ELF-1 (cell line): ENCODE data around the gene ADPRS.

Source experiments
- DNase-seq: peaks from one replicate; pipeline ENCODE4 v3.0.0-alpha.2; 2016; ENCODE audit warnings: low read depth, low spot score

The ADPRS gene

DNA sequence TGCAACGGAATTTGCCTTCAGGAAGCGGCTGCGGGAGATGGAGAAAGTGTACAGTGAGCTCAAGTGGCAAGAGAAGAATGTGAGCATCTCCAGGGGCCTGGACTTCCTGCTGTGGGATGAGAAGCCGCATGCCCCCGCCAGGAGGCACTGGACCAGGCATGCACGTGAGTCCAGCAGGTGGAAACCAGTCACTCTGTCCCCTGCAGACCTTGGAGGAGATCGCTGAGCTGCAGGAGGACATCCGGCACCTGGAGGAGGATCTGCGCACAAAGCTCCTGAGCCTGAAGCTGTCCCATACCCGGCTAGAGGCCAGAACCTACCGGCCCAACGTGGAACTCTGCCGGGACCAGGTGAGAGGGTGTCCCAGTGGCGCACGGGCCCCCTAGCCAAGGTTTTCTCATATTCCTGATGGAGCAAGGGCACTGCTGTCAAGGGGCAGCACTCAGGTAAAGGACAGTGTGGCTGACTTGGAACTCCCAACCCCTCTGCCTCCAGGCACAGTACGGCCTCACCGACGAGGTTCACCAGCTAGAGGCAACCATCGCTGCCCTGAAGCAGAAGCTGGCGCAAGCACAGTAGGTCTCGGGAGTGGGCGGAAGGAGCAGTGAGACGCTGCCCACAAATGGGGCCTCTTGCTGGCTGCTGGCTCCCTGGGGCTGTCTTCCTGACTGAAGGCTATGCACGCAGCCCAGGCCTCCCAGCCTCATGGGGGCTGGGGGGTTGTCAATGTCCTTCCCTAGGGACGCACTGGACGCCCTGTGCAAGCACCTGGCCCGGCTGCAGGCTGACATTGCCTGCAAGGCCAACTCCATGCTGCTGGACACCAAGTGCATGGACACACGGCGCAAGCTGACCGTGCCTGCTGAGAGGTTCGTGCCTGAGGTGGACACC, 1.2 kb upstream of the ADPRS start:
- DNase-seq = peak; percentile 81

GRCh38 chr1:36088265-36088576, 471 bp upstream of the ADPRS start:
- DNase-seq = no peak

GRCh38 chr1:36089393-36090121, 865 bp downstream of the ADPRS start:
- DNase-seq = peak; percentile 65

GRCh38 chr1:36091141-36091540, 2.4 kb downstream of the ADPRS start:
- DNase-seq = no peak

DNA sequence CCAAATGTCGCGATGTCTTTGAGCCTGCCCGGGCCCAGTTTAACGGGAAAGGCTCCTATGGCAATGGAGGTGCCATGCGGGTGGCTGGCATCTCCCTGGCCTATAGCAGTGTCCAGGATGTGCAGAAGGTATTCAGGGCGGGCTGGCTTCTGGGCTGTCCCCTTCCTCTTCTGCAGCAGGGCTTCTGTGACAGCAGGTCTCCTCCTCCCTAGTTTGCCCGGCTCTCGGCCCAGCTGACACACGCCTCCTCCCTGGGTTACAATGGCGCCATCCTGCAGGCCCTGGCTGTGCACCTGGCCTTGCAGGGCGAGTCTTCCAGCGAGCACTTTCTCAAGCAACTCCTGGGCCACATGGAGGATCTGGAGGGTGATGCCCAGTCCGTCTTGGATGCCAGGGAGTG, 3.0 kb downstream of the ADPRS start:
- no peak for DNase-seq

- DNase-seq = no peak
Measured at GRCh38 chr1:36092166-36092797, 3.6 kb downstream of the ADPRS start.

DNA sequence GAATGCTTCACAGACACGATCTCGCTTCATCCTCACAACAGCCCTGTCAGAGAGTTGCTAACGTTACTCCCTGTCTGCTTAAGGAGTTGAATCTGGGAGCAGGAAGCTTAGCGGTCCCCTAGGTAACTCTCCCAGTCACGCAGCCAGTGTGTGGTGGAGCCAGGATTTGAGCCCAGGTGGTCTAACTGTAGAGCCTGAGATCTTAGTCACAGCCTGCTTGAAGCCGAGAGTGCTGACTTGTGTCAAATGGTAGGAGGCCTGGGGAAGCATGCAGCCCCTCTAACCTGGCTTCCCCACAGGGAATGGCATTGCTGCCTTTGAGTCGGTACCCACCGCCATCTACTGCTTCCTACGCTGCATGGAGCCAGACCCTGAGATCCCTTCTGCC, 4.1 kb downstream of the ADPRS start:
- no peak for DNase-seq

- DNase-seq = no peak
Measured at GRCh38 chr1:36093226-36093625, 4.5 kb downstream of the ADPRS start.

- no peak for DNase-seq
Measured at GRCh38 chr1:36093929-36094328, 5.2 kb downstream of the ADPRS start.

- no peak for DNase-seq
Measured at GRCh38 chr1:36094621-36095061, 5.9 kb downstream of the ADPRS start.

- DNase-seq = no peak
Measured at GRCh38 chr1:36095760-36096405, 7.2 kb downstream of the ADPRS start.

- DNase-seq = peak; percentile 67
Measured at GRCh38 chr1:36096500-36097432, 8.1 kb downstream of the ADPRS start.

GRCh38 chr1:36097693-36098585, 9.2 kb downstream of the ADPRS start:
- no peak for DNase-seq

GRCh38 chr1:36098650-36099365, 10.1 kb downstream of the ADPRS start:
- DNase-seq = no peak

DNA sequence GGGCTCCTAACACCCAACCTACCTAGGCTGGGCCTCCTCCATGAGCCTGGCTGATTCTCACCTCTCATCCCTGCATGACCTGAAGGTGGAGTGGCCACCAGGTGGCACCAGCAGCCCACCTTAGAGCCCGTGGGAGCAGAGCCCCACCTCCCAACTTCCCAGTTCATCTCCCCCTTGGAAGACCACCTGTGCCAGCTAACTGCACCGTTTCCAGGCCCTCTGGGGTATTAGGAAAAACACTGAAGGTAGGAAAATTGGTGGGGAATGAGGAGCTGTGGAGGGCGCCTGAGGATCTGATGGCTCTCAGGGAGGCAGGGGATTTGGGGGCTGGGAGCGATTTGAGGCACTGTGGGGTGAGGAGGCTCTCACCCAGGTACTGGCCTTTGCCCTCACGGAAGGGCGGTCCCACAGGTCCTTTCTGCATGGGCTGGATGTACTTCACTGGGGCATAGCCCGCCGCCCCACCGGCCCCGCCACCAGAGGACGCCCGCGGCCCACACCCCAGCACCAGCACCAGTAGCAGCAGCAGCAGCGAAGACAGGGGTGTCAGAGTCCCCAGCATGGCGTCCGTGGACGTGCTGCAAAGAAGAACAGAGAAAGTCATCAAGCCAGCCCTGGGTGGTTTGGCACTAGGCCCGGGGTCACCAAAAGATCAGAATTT, 11.1 kb downstream of the ADPRS start:
- DNase-seq = peak; percentile 92

- no peak for DNase-seq
Measured at GRCh38 chr1:36100376-36100775, 11.7 kb downstream of the ADPRS start.

DNA sequence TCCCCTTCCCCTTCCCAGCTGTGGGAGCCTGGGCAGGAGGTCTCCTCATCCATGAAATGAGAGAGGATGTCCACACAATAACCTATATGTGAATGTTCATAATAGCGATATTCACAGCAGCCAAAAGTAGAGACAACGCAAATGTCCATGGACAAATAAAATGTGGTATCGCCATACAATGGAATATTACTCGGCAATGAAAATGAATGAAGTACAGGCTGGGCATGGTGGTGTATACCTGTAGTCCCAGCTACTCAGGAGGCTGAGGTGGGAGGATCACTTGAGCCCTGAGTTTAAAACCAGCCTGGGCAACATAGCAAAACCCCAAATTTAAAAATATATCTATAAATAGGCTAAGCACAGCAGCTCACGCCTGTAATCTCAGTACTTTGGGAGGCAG, 12.9 kb downstream of the ADPRS start:
- no peak for DNase-seq

DNA sequence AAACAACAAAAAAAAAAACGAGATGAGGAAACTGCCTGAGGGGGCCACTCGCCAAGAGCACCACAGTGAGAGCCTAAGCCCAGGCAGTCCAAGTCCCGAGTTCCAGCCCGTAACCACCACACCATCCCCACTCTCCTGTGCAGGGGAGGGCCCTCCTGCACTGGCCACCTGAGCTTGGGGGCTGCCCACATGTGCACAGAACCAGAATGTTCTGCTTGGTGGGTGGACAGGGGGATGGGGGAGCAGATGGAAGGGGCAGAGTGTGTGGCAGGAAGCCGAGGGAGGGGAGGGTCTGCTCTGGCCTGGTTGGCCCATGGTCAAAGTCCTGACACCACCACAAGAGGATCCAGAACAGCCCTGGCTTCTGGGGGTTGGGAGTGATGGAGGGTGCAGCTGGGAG, 17.6 kb downstream of the ADPRS start:
- no peak for DNase-seq

DNA sequence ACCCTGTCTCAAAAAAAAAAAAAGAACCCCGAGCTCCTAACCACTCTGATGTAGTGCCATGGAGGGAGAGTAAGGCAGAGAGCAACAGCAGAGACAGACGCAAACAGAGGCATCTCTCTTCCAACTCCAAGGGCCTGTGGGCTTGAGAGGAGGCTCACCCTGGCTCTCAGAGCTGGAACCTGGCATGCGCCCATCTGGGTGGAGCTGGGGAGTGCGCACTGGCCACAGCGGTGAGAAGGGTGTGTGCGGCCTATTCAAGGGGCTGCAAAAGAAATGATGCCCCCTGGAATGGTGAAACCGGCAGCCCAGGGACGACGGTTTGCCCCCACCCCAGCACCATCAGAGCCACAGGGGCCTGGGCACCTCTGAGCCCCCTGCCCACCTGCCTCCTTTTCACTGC, 18.7 kb downstream of the ADPRS start:
- DNase-seq = no peak
